RWPE2 (cell line): ENCODE results near the gene TRIM44.
"Not testable (repeated sequence)": the region's sequence is repeated elsewhere in the genome, so short reads cannot be mapped to it uniquely, and the experiment has no call there.

Experiments
- ATAC-seq: fragments of 200-7000 bp; cut with Tn5 transposase; 3 replicates; pipeline ENCODE4 v1.9.1; 2021; ENCODE audit warnings: low read depth
- DNase-seq: peaks from one replicate; pipeline ENCODE4 v3.0.0-alpha.2; 2020; ENCODE audit warnings: low spot score
- H3K27ac ChIP-seq: fragments of 450-650 bp; 2 replicates; pipeline ENCODE4 v1.5.1; 2017; ENCODE audit warnings: mild to moderate bottlenecking; ENCODE audit not compliant: poor library complexity, severe bottlenecking
- H3K27me3 ChIP-seq: fragments of 250-450 bp; sonication (Bioruptor Pico); 2 replicates; pipeline ENCODE4 v1.5.1; 2021; ENCODE audit warnings: mild to moderate bottlenecking, moderate library complexity; ENCODE audit not compliant: insufficient read depth, poor library complexity, severe bottlenecking
- H3K36me3 ChIP-seq: fragments of 250-450 bp; sonication (Bioruptor Pico); 2 replicates; pipeline ENCODE4 v1.5.1; 2020; ENCODE audit warnings: low read depth, mild to moderate bottlenecking, moderate library complexity
- H3K4me1 ChIP-seq: fragments of 250-450 bp; sonication (Bioruptor Pico); 2 replicates; pipeline ENCODE4 v1.5.1; 2021; ENCODE audit warnings: mild to moderate bottlenecking, moderate library complexity; ENCODE audit not compliant: insufficient read depth, poor library complexity, severe bottlenecking
- H3K4me3 ChIP-seq: fragments of 250-450 bp; sonication (Bioruptor Pico); 2 replicates; pipeline ENCODE4 v1.5.1; 2021; ENCODE audit warnings: mild to moderate bottlenecking, moderate library complexity; ENCODE audit not compliant: severe bottlenecking
- H3K9me3 ChIP-seq: fragments of 250-450 bp; sonication (Bioruptor Pico); 2 replicates; pipeline ENCODE4 v1.5.1; 2021; ENCODE audit warnings: mild to moderate bottlenecking, moderate library complexity; ENCODE audit not compliant: severe bottlenecking
- CTCF ChIP-seq: fragments of 450-650 bp; IDR thresholded peaks from one replicate; pipeline ENCODE4 v1.5.1; 2017; ENCODE audit warnings: mild to moderate bottlenecking, moderate library complexity; ENCODE audit not compliant: poor library complexity, severe bottlenecking

Gene TRIM44

GRCh38 chr11:35651263-35651662 lies 11.3 kb upstream of the TRIM44 start:
- Histone ChIP-seq H3K4me3 (no peak overlapping the region), H3K36me3 (no peaks in the 10 kb centered on the region), H3K27me3 (no peaks in the 10 kb centered on the region), H3K9me3 (no peaks in the 10 kb centered on the region), H3K27ac (no peak overlapping the region), H3K4me1 (no peaks in the 10 kb centered on the region)
- TF ChIP-seq CTCF = no peak
- DNase-seq (no peak), ATAC-seq (no peak)

- not testable (repeated sequence) for H3K9me3 ChIP-seq, DNase-seq, H3K4me1 ChIP-seq, H3K27me3 ChIP-seq, H3K4me3 ChIP-seq, H3K36me3 ChIP-seq, H3K27ac ChIP-seq, ATAC-seq
Observed at GRCh38 chr11:35652786-35653185, 9.8 kb upstream of the TRIM44 start.

- ATAC-seq (no peak), DNase-seq (no peak)
- TF ChIP-seq CTCF = no peak
- no peaks in the 10 kb centered on the region for H3K4me1 ChIP-seq
- no peaks in the 10 kb centered on the region for H3K9me3 ChIP-seq
- H3K27me3 ChIP-seq = no peaks in the 10 kb centered on the region
- H3K36me3 ChIP-seq = no peaks in the 10 kb centered on the region
- no peak overlapping the region for H3K4me3 ChIP-seq
- H3K27ac ChIP-seq = no peak overlapping the region
Observed at GRCh38 chr11:35654711-35655110, 7.9 kb upstream of the TRIM44 start.

- H3K4me1 ChIP-seq = no peaks in the 10 kb centered on the region
- no peak for TF ChIP-seq CTCF
- no peak overlapping the region for H3K4me3 ChIP-seq
- no peak overlapping the region for H3K27ac ChIP-seq
- H3K9me3 ChIP-seq = no peaks in the 10 kb centered on the region
- ATAC-seq (no peak), DNase-seq (no peak)
- H3K36me3 ChIP-seq = no peaks in the 10 kb centered on the region
- no peaks in the 10 kb centered on the region for H3K27me3 ChIP-seq
Observed at GRCh38 chr11:35655254-35655653, 7.3 kb upstream of the TRIM44 start.

- H3K4me3 ChIP-seq = no peak overlapping the region
- H3K4me1 ChIP-seq = no peaks in the 10 kb centered on the region
- H3K27me3 ChIP-seq = no peaks in the 10 kb centered on the region
- no peaks in the 10 kb centered on the region for H3K9me3 ChIP-seq
- no peaks in the 10 kb centered on the region for H3K36me3 ChIP-seq
- ATAC-seq (no peak), DNase-seq (no peak)
- no peak overlapping the region for H3K27ac ChIP-seq
- TF ChIP-seq CTCF = no peak
Observed at GRCh38 chr11:35655856-35656255, 6.7 kb upstream of the TRIM44 start.
